Erythroblast (primary cell): ENCODE data around the gene PALLD.

Experiments
- GATA1 ChIP-seq: IDR thresholded peaks from 2 replicates; pipeline ENCODE4 v1.6.1; 2011; ENCODE audit warnings: low read depth, mild to moderate bottlenecking, control low read depth, low read length, moderate library complexity
- POLR2A ChIP-seq: IDR thresholded peaks from 2 replicates; pipeline ENCODE4 v1.6.1; 2011; ENCODE audit warnings: mild to moderate bottlenecking, low read length

DNA sequence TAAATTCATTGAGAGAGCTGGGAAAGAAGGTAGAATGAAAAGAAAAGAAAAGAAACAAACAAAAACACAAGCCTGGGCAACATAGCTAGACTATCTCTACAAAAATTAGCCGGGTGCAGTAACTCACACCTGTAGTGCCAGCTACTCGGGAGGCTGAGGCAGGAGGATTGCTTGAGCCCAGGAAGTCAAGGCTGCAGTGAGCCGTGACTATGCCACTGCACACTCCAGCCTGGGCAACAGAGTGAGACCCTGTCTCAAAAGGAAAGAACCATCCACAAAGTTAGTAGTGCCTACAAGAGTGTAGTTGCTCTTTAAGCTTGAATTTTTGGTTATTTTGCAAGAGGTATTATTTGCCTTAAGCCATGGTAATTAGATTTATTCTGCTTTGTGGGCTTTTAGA, 355.5 kb downstream of the PALLD start:
- TF ChIP-seq POLR2A, result no peak
- no peak for TF ChIP-seq GATA1
